ENCODE measurements around the gene PRR9.

- TF ChIP-seq CTCF (IDR thresholded peaks at IDR 0.05), result peak; percentile 73
- TF ChIP-seq POLR2AphosphoS5 (IDR thresholded peaks at IDR 0.05; ENCODE audit: low read depth, low read length), result no peak
- TF ChIP-seq REST (IDR thresholded peaks at IDR 0.05; ENCODE audit: insufficient read depth in 1 of 2, low read depth in 2 of 2, low read length in 1 of 2), result no peak
These were observed 24.7 kb upstream of the PRR9 start for GRCh38 chr1:153192697-153193096.
